Right lobe of liver (tissue), 6 donors: ENCODE data around the gene HP1BP3. TPM values are rescaled to one million over a fixed set of nuclear protein-coding genes. Genes with fewer than 3 reads are reported as not detected.

Source experiments
- ATAC-seq, 4 donors: fragments of 200-7000 bp; cut with Tn5 transposase; one replicate each; pipeline ENCODE4 v1.9.1; 2020; ENCODE audit warnings: mild to moderate bottlenecking in 4 of 4, moderate library complexity in 4 of 4
- DNase-seq, 3 donors: peaks; one replicate each; pipeline ENCODE4 v3.0.0-alpha.2; 2020
- H3K27ac ChIP-seq, 3 donors: fragments of 200-600 bp; one replicate each; pipeline ENCODE4 v1.8.0; 2022
- H3K27me3 ChIP-seq, 2 donors: fragments of 200-600 bp; one replicate each; pipeline ENCODE4 v1.8.0; 2022
- H3K36me3 ChIP-seq, 4 donors: fragments of 200-600 bp; sonication (generic) in 1 of 4; one replicate each; pipeline versions ENCODE4 v1.5.1 to v1.8.0; 2017 to 2022; ENCODE audit warnings: control low read depth in 1 of 4
- H3K4me1 ChIP-seq, 4 donors: fragments of 200-600 bp; sonication (generic) in 1 of 4; one replicate each; pipeline versions ENCODE4 v1.5.1 to v1.8.0; 2017 to 2022; ENCODE audit warnings: control low read depth in 1 of 4
- H3K4me3 ChIP-seq, 3 donors: fragments of 200-600 bp; one replicate each; pipeline ENCODE4 v1.8.0; 2022
- H3K9me3 ChIP-seq, 4 donors: fragments of 200-600 bp; sonication (generic) in 1 of 4; one replicate each; pipeline versions ENCODE4 v1.5.1 to v1.8.0; 2017 to 2022; ENCODE audit warnings: control low read depth in 1 of 4
- POLR2A ChIP-seq: fragments of 450-650 bp; IDR thresholded peaks from one replicate; pipeline ENCODE4 v1.6.1; 2017; ENCODE audit warnings: antibody characterized with exemption, mild to moderate bottlenecking
- WGBS: methylation state at CpG from one replicate; pipeline ENCODE4 v1.1.6; 2018; ENCODE audit warnings: low coverage, low lambda C conversion rate; ENCODE audit not compliant: insufficient coverage; ENCODE audit errors: missing lambda C conversion rate; 5-methylcytosine and 5-hydroxymethylcytosine counted together
- intact Hi-C, 2 donors: fragments of 100-400 bp; cut with DNase I; formaldehyde crosslinking; loops; one replicate each; pipeline versions ENCODE4 v1.11.2 to v1.14.1; 2022
- total RNA-seq, 6 experiments: library from RNA; depleted of rRNA in 2 of 6; stranded (reverse); fragments of >200 nt in 2 of 6; fragmentation: NEBNext Ultra II Directional in 3 of 6; extraction: Animal tissue kit (Norgen Biotek cat#: 25700) in 3 of 6; gene quantifications; one replicate each; pipeline versions ENCODE4 v1.1.0 to v1.2.4, GENCODE V29; 2016 to 2023
- TF ChIP-seq, protein P1 (sequence below), 4 donors: fragments of 200-600 bp in 3 of 4; fragments of 450-650 bp in 1 of 4; IDR thresholded peaks; one replicate each; pipeline versions ENCODE4 v1.5.1 to v1.8.0; 2016 to 2022; ENCODE audit warnings: antibody characterized with exemption in 4 of 4, mild to moderate bottlenecking in 2 of 4
- donor health status: DM: no; HTN: yes; CAD: no.
- donor health status: DM: no; HTN: no; CAD: no.
- donor health status: DM: no; HTN: no; CAD: no.
- donor health status: DM: no; HTN: yes; CAD: no.
- donor health status: DM: no; HTN: yes; CAD: no.

Gene HP1BP3
- total RNA-seq, 6 experiments from 2014 or later: 60.6 to 84.6 (median 70.7) TPM

DNA sequence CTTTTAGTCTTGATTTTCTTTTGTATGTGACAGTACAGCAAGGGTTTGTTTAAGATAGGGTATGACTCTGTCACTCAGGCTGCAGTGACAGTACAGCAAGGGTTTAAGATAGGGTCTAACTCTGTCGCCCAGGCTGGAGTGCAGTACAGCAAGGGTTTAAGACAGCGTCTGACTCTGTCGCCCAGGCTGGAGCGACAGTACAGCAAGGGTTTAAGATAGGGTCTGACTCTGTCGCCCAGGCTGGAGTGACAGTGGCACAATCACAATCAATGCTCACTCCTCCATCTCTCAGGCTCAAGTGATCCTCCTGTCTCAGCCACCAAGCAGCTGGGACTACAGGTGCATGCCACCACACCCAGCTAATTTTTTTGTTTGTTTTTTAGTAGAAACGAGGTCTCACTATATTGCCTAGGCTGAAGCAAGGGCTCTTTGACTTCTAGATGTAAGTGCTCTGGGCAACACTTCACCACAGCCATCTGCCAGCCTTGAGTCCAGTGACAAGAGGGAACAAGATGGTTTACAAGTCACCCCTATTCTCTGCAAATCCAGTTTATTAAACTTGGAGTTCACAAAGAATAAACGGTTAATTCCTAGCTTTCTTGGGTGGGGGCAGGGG is 53.6 kb downstream of the HP1BP3 start:
- H3K27ac ChIP-seq: peak overlapping the region in 1 of 3 donors; percentile 35
- intact Hi-C loops: no loop called here
- H3K36me3 ChIP-seq: no peaks in the 10 kb centered on the region
- peaks cover 0 to 17% (median 6%) of the 10 kb centered on the region in 4 donors for H3K4me1 ChIP-seq
- H3K27me3 ChIP-seq: no peaks in the 10 kb centered on the region
- no peak for TF ChIP-seq POLR2A
- TF ChIP-seq, protein P1, sequence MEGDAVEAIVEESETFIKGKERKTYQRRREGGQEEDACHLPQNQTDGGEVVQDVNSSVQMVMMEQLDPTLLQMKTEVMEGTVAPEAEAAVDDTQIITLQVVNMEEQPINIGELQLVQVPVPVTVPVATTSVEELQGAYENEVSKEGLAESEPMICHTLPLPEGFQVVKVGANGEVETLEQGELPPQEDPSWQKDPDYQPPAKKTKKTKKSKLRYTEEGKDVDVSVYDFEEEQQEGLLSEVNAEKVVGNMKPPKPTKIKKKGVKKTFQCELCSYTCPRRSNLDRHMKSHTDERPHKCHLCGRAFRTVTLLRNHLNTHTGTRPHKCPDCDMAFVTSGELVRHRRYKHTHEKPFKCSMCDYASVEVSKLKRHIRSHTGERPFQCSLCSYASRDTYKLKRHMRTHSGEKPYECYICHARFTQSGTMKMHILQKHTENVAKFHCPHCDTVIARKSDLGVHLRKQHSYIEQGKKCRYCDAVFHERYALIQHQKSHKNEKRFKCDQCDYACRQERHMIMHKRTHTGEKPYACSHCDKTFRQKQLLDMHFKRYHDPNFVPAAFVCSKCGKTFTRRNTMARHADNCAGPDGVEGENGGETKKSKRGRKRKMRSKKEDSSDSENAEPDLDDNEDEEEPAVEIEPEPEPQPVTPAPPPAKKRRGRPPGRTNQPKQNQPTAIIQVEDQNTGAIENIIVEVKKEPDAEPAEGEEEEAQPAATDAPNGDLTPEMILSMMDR (IDR thresholded peaks at IDR 0.05): peak in 2 of 4 donors; percentile 1
- no peaks in the 10 kb centered on the region for H3K9me3 ChIP-seq
- DNase-seq: no peak
- 22% methylated on average over 5 of the region's 7 CpGs for WGBS
- ATAC-seq: peak in 2 of 4 donors; percentile 9 to 44
- H3K4me3 ChIP-seq: peak overlapping the region in 1 of 3 donors; percentile 37

DNA sequence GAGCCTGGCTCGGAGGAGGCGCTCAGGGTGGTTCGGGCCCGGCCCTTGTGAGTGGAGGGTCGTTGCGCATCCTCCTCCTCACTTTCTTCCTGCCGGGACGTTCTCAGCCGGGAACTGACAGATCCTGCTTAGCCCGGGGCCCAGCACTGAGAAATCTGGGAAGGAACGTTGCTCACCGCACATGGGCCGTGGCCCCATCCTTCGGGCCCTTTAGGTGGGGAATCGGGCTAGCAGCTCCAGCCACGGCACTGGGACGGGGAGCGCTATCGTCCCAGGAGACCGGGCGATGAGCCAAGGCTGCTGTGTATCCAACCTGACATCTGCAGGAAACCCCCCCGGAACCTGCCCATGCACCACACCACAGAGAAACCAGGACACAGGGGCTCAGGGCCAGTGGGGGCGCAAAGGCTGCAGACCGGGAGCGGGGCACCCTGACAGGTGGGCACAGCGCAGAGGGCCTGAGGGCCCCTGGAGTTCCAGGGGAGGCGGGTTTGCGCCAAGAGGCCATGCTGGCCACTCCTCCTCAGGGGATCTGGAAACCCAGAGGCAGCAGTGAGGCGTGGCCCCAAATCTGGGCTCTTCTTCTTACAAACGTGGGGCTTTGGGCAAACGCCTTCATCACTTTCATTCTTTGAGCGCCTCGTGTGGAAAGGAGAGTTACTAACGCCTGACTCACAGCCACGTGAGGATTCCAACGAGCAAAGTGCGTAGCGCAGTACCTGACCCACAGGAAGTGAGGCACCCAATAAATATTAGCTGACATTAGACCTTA is 54.3 kb downstream of the HP1BP3 start, which contains the start of gene SH2D5:
TSS of gene SH2D5 (minus strand) at position 116 of the 772 bp plus-strand sequence. CDS start 4,659 bp downstream, outside the sequence.
- DNase-seq (peak in 2 of 3 donors; percentile 68 to 78), ATAC-seq (peak; percentile 82 to 90 (median 86))
- H3K9me3 ChIP-seq: no peaks in the 10 kb centered on the region
- no peaks in the 10 kb centered on the region for H3K36me3 ChIP-seq
- intact Hi-C loops: no loop called here
- peak within 1 kb of the TSS; percentile 37 to 54 (median 49) for H3K4me3 ChIP-seq
- 2% methylated on average over 17 of the region's 38 CpGs for WGBS
- TF ChIP-seq POLR2A: peak; percentile 38
- TF ChIP-seq, protein P1 (IDR thresholded peaks at IDR 0.05): peak; percentile 28 to 46 (median 34)
- H3K27me3 ChIP-seq: no peaks in the 10 kb centered on the region
- peak within 1 kb of the TSS in 1 of 3 donors; percentile 35 for H3K27ac ChIP-seq
- H3K4me1 ChIP-seq: peaks cover 0 to 17% (median 6%) of the 10 kb centered on the region in 4 donors

DNA sequence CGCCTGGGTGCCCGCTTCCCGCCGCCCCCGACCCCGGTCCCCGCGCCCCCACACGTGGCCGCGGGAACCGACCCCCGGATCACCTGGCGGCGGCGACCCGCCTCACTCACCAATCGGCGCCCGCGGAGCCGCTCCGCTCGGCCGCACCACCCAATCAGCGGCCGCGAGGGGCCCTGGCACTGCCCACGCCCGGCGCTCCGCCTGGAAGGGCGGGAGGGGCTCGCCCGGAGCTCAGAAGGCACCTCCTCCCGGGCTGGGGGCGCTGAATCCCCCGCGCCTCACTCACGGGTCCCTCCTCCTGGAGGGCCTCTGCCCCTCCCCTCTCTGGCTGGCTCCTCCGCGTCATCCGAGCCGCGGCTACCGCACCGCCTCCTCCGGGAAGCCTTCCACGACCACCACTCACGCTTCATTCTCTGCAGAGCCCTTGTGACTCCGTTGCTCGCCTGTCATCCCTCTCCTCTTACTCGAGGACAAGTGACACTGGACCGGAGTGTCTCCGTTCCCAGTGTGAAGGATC is 55.0 kb downstream of the HP1BP3 start:
- Histone ChIP-seq H3K4me3 (peak overlapping the region; percentile 37 to 54 (median 49)), H3K9me3 (no peaks in the 10 kb centered on the region), H3K27ac (no peak overlapping the region), H3K27me3 (no peaks in the 10 kb centered on the region), H3K36me3 (no peaks in the 10 kb centered on the region), H3K4me1 (peaks cover 0 to 17% (median 6%) of the 10 kb centered on the region in 4 donors)
- intact Hi-C loops: no loop called here
- TF ChIP-seq POLR2A: no peak
- TF ChIP-seq, protein P1 (IDR thresholded peaks at IDR 0.05): no peak
- DNase-seq (peak in 2 of 3 donors; percentile 55 to 59), ATAC-seq (peak; percentile 40 to 58 (median 56))
- WGBS: 0% methylated on average over 5 of the region's 55 CpGs

DNA sequence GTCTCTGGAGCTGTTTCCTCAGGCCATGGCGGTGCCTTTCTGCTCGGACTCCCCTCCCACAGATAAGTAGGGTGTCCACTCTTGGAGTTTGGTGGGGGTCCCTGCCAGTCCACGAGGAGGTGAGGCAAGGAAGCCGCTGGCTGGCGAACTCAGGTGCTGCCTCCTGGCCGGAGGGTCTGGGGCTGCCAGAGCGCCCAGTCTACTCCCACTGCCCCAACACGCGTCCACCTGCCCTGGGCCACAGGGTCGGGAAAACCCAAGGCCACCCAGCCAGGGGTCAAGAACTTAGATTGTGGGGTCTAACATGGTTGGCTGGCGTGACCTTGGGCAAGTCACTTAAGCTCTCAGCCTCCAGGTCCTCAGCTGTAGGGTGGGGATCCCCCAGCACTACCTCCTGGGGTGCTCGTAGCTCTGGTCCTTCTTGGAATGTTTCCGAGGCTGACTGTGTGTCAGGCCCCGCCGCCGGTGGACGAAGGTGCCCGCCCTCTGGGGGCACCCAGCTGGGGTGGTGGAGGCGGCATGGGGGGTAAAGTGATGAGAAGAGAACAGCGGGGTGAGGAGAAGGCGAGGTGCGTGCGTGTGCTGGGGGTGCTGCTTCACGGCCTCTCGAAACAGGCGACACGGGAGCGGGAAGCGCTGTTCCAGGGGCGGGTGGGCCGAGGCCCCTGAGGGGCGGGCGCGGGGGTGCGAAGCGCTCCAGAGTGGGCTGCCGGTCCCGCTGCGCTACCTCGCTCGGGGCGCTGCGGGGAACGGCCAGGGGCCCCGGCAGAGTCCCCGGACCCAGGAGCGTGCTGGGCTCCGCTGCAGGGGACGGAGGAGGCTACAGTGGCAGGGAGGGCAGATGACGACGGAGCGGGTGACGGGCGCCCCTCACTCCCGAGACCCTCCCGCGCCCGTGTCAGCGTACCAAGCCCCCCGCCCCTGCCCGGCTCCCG is 55.8 kb downstream of the HP1BP3 start:
- peak in 1 of 3 donors; percentile 48 for DNase-seq
- intact Hi-C loops: no loop called here
- H3K4me3 ChIP-seq: peak overlapping the region; percentile 37 to 54 (median 49)
- no peaks in the 10 kb centered on the region for H3K27me3 ChIP-seq
- ATAC-seq: no peak
- H3K27ac ChIP-seq: no peak overlapping the region
- H3K4me1 ChIP-seq: peaks cover 0 to 17% (median 6%) of the 10 kb centered on the region in 4 donors
- no peaks in the 10 kb centered on the region for H3K36me3 ChIP-seq
- H3K9me3 ChIP-seq: no peaks in the 10 kb centered on the region
- TF ChIP-seq, protein P1 (IDR thresholded peaks at IDR 0.05): no peak
- TF ChIP-seq POLR2A: no peak
- 14% methylated on average over 26 of the region's 62 CpGs for WGBS
